ENCODE results near the gene NOB1.

- TF ChIP-seq EZH2 (IDR thresholded peaks at IDR 0.05; ENCODE audit: insufficient read depth, poor library complexity, severe bottlenecking) (no peak), EZH2phosphoT487 (IDR thresholded peaks at IDR 0.05; ENCODE audit: insufficient read depth, low read depth) (no peak)
Observed at GRCh38 chr16:69724414-69724873, 30.3 kb downstream of the NOB1 start.

Data from GM23248 (cell line).